VCaP (cell line): ENCODE results near the gene BTBD9.
A peak's percentile ranks its signal among the peaks of the same experiment; 100 is the strongest.

Source experiments
- H3K27ac ChIP-seq: fragments of 450-650 bp; 2 replicates; pipeline ENCODE4 v1.5.1; 2017
- TF ChIP-seq, protein P1 (sequence below): fragments of 450-650 bp; conservative IDR thresholded peaks from 2 replicates; pipeline ENCODE4 v1.5.1; 2017; ENCODE audit warnings: mild to moderate bottlenecking, moderate library complexity

The BTBD9 gene

DNA sequence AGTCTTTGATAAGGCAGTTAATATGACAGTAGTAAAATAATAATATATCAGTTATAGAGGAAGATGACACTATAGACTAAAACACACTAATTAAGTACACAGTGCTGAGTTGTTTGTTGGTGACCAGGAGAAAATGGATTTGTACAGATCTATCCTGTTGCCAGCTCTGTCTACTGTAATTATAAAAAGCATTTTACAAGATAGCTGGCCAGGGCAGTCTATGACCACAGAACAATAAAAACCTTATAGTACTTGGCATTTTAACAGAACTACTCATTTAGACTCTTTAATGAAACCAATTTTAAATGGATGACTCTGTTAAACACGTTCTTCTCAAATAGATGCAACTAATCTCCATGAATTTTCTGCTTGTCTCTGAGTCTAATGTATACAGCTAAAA is 367.5 kb downstream of the BTBD9 start:
- TF ChIP-seq, protein P1, sequence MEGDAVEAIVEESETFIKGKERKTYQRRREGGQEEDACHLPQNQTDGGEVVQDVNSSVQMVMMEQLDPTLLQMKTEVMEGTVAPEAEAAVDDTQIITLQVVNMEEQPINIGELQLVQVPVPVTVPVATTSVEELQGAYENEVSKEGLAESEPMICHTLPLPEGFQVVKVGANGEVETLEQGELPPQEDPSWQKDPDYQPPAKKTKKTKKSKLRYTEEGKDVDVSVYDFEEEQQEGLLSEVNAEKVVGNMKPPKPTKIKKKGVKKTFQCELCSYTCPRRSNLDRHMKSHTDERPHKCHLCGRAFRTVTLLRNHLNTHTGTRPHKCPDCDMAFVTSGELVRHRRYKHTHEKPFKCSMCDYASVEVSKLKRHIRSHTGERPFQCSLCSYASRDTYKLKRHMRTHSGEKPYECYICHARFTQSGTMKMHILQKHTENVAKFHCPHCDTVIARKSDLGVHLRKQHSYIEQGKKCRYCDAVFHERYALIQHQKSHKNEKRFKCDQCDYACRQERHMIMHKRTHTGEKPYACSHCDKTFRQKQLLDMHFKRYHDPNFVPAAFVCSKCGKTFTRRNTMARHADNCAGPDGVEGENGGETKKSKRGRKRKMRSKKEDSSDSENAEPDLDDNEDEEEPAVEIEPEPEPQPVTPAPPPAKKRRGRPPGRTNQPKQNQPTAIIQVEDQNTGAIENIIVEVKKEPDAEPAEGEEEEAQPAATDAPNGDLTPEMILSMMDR: no peak
- peak overlapping the region; percentile 61 for H3K27ac ChIP-seq

DNA sequence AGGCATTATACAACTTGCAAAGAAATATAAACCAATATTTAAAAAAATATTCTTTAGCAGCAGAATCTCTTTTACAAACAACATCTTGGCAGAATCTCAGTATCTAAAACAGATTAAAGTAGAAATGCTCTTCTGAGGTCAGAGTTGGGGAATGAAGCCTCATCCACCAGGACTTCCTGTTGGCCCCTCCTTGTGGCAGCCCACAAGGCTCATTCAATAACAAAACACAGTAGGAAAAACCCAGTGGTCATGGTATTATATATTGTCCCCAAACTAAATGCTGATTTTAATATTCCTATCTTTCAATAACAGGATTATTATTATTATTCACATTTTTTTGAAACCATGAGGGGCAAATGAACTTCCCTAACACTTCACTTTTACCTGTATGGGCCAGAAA is 368.6 kb downstream of the BTBD9 start:
- TF ChIP-seq, protein P1: no peak
- no peak overlapping the region for H3K27ac ChIP-seq

DNA sequence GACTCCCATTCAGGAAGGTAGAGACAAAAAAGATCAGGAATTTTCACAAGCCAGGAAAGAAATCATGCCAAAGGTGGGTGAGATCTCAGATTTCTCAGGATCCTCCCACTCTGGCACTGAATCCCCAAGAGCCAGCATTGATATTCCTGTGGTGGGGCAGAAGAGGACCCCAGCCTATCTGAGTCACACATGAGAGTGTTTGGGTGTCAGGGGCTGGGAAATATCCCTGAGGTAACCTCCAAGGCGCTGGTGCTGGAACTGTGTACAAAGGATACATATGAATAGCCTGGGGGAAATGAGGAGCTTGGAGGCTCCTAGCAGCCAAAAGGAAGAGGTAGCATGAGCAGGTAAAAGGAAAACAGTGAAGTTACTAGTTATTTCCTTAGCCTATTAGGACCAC is 369.4 kb downstream of the BTBD9 start:
- TF ChIP-seq, protein P1: no peak
- H3K27ac ChIP-seq: no peak overlapping the region

DNA sequence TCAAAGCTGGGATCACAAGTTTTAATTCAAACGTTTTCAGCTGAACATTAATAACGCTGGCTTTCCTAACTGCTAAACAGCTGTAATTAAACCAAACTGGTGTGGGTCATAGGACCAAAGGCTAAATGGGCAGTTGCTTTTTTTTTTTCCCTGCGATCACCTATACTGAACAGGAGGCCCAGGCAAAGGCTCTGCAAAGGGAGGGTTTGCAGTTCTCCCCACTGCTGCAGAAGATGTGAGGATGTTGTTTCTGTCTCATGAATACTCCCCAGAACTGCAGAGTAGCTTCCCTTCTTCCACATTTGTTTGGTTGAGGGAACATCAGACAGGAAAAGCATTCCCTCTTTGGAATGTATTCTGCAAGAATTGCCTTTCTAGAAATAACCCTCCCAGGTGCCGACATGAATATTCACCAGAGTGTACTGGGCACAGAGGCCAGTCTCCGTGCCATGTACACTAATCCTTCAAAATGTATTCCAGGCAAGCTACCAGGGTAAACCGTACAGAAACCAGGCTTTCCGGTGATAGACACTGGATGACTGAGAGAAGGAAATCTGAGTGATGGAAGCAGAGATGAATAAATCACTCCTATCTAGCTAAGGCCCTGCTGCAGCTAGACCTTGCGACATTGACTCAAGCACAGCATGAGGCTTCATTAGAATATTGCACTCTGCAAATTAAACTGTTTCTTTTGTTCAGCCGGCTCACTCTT is 370.1 kb downstream of the BTBD9 start:
- no peak overlapping the region for H3K27ac ChIP-seq
- TF ChIP-seq, protein P1: no peak

DNA sequence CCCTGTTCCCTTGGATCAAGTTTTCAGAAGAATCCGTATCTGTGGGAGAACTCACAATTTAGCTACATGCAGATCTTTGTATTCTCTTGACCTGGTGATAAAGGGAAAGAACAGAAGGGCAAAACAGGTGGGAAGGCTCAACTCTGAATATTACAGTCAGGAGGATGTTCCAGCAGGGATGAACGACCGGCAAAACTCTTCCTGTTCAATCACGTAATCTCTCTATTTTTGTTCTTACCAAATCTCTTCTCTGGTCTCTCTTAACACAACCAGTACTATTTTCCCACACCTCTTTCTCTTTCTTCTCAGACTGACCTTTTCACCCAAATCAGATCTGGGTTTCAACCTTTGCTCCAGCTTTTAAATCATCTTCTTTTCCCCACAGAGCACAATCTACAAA is 371.4 kb downstream of the BTBD9 start:
- TF ChIP-seq, protein P1: no peak

DNA sequence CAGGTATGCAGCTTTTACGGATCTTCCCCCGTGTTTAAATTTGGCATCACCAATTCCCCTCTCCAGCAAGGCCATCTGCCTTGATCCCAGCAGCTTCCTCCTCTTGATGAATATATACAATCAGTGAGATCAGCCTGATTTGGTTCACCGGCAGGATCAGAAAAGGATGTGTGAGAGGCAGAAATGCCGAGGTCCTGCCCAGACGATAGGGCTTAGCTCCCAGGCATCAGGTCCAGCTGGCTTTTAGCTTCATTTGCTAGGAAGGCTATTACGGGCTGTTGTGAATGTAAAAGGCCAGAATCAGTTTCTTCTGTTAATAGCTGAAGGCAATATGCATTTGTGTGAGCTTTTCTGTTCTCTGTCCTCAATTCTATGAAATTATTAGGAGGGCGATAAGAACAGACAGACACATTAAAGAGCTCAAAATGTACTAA is 372.8 kb downstream of the BTBD9 start:
- H3K27ac ChIP-seq: no peak overlapping the region
- TF ChIP-seq, protein P1: no peak

More for the DNA sequence above, 371.4 kb downstream of the BTBD9 start:
- no peak overlapping the region for H3K27ac ChIP-seq

DNA sequence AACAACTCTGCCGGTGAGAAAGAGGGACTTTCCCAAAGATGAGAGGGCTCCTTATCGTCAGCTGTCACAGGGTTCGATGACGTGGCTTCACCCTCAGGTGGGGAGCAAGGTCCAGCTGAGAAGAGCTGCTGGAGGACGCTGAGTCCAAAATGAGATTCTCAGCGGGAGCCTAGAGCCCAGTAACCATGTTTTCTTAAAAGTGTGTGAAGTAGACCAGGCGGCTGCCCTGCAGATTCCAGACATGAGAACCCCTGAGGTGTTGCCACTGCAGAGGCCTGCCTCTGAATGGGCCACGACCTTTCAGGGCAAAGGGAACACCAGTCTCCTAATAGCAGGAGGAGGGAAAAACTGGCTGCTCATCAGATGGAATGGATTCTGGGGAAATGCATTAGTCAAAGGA is 375.1 kb downstream of the BTBD9 start:
- no peak overlapping the region for H3K27ac ChIP-seq
- TF ChIP-seq, protein P1: no peak
